ENCODE data around the gene ZWILCH.

- TF ChIP-seq CTCF (IDR thresholded peaks at IDR 0.05) (no peak), POLR2AphosphoS5 (IDR thresholded peaks at IDR 0.05) (no peak), EP300 (IDR thresholded peaks at IDR 0.05) (no peak), POLR2A (IDR thresholded peaks at IDR 0.05) (no peak)
Observed at GRCh38 chr15:66587020-66587419, 81.9 kb downstream of the ZWILCH start.
